Frontal cortex (tissue), 4 donors: ENCODE measurements around the gene AQP3. TPM values are rescaled to one million over a fixed set of nuclear protein-coding genes. Genes with fewer than 3 reads are reported as not detected.
"Not testable (repeated sequence)": the region's sequence is repeated elsewhere in the genome, so short reads cannot be mapped to it uniquely, and the experiment has no call there.

Experiments used
- DNase-seq, 2 donors: peaks; one replicate each; pipeline ENCODE4 v3.0.0; 2012; ENCODE audit warnings: low spot score in 2 of 2
- FAIRE-seq: peaks from 2 replicates; lab custom pipeline; 2012; peaks lifted over from hg19 to GRCh38; lab: Jason Lieb, UNC
- small RNA-seq: library from RNA; depleted of rRNA; stranded (forward); fragments of <200 nt; gene quantifications from one replicate; pipeline ENCODE3, GENCODE V24; 2014
- total RNA-seq: library from RNA; depleted of rRNA; stranded (reverse); fragments of >200 nt; gene quantifications from one replicate; pipeline ENCODE4 v1.2.3, GENCODE V29; 2014
- donor health status: control.
- donor health status: control.
- donor health status: control.

AQP3 gene
- total RNA-seq, 1 donor from 2014 or later = not detected

DNA sequence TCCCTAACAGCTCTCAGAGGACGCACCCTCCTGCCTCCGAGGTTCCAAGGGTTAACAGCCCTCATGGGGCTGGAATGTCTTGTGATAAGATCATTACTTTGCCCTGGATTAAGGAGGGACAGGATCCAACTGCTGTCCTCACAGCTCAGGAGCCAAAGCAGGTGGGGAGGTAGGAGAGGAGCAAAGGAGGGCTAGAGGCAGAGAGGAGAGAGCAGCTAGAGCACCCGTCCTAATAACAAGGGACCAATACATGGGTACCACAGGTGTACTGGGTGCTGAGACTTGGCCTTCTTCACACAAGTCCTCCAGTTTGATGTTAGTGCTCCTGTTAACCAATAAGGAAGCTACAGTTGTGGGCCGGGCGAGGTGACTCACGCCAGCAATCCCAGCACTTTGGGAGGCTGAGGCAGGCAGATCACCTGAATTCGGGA is 54.8 kb downstream of the AQP3 start:
- FAIRE-seq, DNase-seq: not testable (repeated sequence)

Small RNA genes lying within 50 kb of the gene (small RNA-seq; reads per million reads assigned to genes)
- gene AL356218.2 = not detected
- gene MIR6851 = not detected

Other genes with a start within 250 kb of the AQP3 start
- not detected for gene SPINK4, start 207.4 kb downstream of the AQP3 start, total RNA-seq
- gene BAG1, start 182.9 kb downstream of the AQP3 start, total RNA-seq = 26.1 TPM
- gene CHMP5, start 182.5 kb downstream of the AQP3 start, total RNA-seq = 119 TPM
- gene NFX1, start 157.1 kb downstream of the AQP3 start, total RNA-seq = 20.0 TPM
- not detected for gene AQP7, start 45.0 kb downstream of the AQP3 start, total RNA-seq
- 13.9 TPM for gene NOL6, start 26.3 kb upstream of the AQP3 start, total RNA-seq
- gene ANKRD18B, start 76.7 kb upstream of the AQP3 start, total RNA-seq = not detected